ENCODE data around the gene XKR3. TPM values are rescaled to one million over a fixed set of nuclear protein-coding genes. Genes with fewer than 3 reads are reported as not detected.
"Not testable (repeated sequence)": the region's sequence is repeated elsewhere in the genome, so short reads cannot be mapped to it uniquely, and the experiment has no call there.

XKR3 gene
- total RNA-seq, 1 experiment from 2014 or later, result 0.06 TPM

GRCh38 chr22:16806401-16806800 is 18.8 kb downstream of the XKR3 start:
- DNase-seq (ENCODE audit: low spot score), result no peak

DNA sequence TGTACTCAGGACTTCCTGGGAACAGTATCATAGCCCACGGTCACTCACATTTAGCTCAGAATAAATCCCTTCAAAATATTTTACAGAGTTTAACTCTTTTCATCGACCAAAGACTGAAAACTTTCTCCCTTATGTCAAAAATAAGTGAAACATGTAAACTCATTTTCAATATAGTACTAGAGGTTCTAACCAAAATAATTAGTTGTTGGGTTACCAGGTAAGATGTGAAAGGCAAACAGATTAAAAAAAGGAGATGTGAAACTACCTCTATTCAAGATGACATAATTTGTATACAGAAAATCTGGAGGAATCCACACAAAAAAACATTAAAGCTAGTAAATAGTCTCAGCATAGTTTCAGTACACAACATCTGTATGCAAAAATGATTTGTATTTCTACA is 20.3 kb downstream of the XKR3 start:
- no peak for DNase-seq (ENCODE audit: low spot score)

DNA sequence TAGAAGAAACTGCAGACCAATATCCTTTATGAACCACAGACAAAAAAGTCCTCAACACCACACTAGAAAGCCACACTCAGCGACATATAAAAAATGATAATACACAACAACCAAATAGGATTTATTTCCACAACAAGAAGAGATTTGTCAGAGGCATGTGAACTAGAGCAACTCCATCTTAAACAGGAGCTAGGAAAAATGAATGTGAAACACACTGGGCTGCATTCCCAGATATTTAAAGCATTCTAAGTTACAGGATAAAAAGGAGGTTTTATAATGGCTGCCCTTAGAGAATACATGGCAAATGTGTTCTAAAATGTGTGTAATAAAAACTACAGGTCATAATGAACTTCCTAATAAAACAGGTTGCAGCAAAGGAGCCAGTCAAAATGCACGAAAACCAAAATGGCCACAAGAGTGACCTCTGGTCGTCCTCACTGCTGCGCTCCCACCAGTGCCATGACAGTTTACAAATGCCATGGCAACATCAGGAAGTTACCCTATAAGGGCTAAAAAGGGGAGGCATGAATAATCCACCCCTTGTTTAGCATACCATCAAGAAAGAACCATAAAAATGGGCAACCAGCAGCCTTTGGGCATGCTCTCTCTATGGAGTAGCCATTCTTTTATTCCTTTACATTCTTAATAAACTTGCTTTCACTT is 21.8 kb downstream of the XKR3 start:
- no peak for DNase-seq (ENCODE audit: low spot score)

DNA sequence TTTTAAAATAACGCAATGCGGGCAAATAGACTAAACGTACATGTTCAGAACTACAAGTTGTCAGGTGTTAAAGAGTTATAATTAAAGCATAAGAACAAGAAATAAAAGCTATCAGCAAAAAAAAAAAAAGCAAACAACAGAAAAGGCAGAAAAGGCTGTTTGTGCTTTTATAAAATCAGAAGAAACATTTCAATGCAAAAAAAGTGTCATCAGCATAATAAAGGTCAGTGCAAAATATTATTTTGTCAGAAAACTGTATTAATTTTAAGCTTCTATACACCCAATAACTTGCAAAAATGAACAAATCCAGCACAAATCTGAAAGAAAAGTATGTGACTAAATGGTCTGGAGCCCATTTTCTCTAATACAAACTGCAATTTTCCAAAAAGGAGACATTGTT is 23.6 kb downstream of the XKR3 start:
- no peak for DNase-seq (ENCODE audit: low spot score)

- DNase-seq (ENCODE audit: low spot score), result no peak
Measured at GRCh38 chr22:16801088-16801487, 24.1 kb downstream of the XKR3 start.

- DNase-seq (ENCODE audit: low spot score), result no peak
Measured at GRCh38 chr22:16800358-16800757, 24.9 kb downstream of the XKR3 start.

- DNase-seq (ENCODE audit: low spot score), result not testable (repeated sequence)
Measured at GRCh38 chr22:16795504-16795903, 29.7 kb downstream of the XKR3 start.

DNA sequence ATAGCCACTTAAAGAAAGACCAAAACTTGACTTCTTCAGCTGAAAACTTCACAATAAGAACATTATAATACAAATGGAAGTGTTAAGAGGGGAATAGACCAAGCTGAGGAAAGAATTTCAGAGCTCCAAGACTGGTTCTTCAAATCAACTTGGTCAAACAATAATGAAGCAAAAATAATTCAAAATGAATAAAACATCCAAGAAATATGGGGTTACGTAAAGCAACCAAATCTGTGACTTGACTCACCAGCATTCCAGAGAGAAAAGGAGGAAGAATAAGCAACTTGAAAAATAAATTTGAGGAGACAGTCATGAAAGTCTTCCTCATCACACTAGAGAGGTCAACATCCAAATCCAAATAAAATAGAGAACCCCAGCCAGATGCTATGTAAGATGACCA is 31.4 kb downstream of the XKR3 start:
- no peak for DNase-seq (ENCODE audit: low spot score)

- DNase-seq (ENCODE audit: low spot score), result no peak
Measured at GRCh38 chr22:16789860-16790493, 35.2 kb downstream of the XKR3 start.

- peak; percentile 15 for DNase-seq (ENCODE audit: low spot score)
Measured at GRCh38 chr22:16783930-16784354, 41.3 kb downstream of the XKR3 start.

- no peak for DNase-seq (ENCODE audit: low spot score)
Measured at GRCh38 chr22:16783453-16783852, 41.8 kb downstream of the XKR3 start.

GRCh38 chr22:16781764-16782329 is 43.4 kb downstream of the XKR3 start:
- no peak for DNase-seq (ENCODE audit: low spot score)

DNA sequence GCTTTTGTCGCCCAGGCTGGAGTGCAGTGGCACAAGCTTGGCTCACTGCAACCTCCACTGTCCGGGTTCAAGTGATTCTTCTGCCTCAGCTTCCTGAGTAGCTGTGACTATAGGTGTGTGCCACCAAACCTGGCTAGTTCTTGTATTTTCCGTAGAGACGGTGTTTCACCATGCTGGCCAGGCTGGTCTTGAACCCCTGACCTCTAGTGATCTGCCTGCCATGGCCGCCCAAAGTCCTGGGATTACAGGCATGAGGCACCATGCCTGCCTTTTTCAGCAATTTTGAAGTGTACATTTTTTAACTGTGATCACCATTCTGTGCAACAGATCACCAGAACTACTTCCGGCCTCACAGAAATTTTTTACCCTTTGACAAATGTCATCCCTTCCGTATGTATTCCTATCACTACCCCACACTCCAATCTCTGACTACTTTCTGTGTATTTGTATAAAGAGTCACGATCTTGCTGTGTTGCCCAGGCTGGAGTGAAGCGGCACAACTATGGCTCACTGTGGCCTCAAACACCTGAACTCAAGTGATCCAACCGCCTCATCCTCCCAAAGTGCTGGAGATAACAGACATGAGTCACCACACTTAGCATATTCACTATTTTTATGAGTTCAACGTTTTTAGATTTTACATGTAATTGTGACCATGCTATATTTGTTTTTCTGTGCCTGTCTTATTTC is 44.0 kb downstream of the XKR3 start:
- DNase-seq (ENCODE audit: low spot score), result no peak

- no peak for DNase-seq (ENCODE audit: low spot score)
Measured at GRCh38 chr22:16777284-16777924, 47.8 kb downstream of the XKR3 start.

DNA sequence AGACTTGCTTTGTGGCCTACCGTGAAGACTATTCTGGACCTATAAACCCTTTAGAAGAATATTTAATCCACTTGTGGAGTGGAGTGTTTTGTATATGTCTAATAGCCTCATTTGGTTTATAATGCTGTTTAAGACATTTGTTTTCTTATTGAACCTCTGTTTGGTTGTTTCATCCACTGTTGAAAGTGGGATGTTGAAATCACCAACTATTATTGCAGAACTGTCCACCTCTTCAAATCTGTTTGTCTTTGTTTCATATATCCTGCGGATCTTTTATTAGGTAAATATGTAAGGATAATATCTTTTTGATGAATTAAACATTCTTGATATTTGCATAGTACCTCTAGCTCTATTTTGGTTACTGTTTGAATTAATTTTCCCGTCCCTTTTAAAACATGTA is 49.1 kb downstream of the XKR3 start:
- DNase-seq (ENCODE audit: low spot score), result no peak

DNA sequence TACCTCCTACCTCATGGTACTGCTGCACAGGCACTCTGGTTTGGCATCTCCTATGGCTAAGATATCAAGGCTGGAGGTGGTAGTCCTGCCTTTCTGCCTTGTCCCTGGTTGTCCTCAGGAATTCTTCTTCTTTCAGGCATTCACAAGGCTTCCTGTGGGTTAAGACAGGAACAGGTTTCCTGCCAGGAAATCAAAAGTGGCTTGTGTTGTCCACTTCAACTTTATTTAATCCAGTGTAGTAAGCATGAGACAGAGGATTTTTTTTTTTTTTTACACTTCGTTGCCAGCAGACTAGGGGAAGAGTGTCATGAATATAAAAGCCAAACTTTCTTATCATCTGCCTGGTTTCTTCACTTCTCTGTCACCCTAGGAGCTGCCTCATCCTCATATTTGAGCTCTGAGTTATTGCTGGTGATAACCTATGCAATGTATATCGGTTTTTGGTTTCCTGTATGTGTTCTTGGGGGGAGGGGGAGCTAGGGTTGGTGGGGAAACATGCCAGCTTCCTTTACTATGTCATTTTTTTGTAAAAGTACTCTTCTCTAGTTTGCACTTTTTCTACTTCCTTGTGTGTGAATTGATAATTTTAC is 50.2 kb downstream of the XKR3 start:
- DNase-seq (ENCODE audit: low spot score), result no peak

GRCh38 chr22:16771569-16771968 is 53.6 kb downstream of the XKR3 start:
- DNase-seq (ENCODE audit: low spot score), result not testable (repeated sequence)

DNA sequence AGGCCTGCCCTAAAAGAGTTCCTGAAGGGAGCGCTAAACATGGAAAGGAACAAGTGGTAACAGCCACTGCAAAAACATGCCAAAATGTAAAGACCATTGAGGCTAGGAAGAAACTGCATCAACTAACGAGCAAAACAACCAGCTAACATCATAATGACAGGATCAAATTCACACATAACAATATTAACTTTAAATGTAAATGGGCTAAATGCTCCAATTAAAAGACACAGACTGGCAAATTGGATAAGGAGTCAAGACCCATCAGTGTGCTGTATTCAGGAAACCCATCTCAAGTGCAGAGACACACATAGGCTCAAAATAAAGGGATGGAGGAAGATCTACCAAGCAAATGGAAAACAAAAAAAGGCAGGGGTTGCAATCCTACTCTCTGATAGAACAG is 57.3 kb downstream of the XKR3 start:
- DNase-seq (ENCODE audit: low spot score), result not testable (repeated sequence)

DNA sequence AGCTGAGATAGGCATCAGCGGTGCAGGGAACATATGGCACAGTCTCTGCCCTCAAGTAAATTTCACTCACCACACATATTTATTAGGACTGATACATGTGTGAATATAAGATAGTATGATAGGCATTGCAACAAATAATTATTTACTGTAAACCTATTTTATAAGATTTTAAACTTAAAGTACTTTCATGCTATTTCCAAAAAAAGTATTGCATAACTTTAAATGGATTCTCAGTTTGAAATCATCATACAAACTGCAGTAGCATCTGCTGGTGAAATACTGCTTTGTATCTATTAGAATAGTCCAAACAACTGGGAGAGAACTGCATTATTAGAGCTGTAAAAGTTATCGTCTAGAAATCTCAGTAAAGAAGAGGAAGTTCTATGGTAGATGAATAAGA is 63.0 kb downstream of the XKR3 start:
- DNase-seq (ENCODE audit: low spot score), result not testable (repeated sequence)

- not testable (repeated sequence) for DNase-seq (ENCODE audit: low spot score)
Measured at GRCh38 chr22:16760416-16760815, 64.8 kb downstream of the XKR3 start.

GRCh38 chr22:16749282-16749681 is 75.9 kb downstream of the XKR3 start:
- DNase-seq (ENCODE audit: low spot score), result not testable (repeated sequence)
